ENCODE results near the gene VPS16.
"Not testable (repeated sequence)": the region's sequence is repeated elsewhere in the genome, so short reads cannot be mapped to it uniquely, and the experiment has no call there.

Gene VPS16

GRCh38 chr20:2869381-2869780 is 28.8 kb downstream of the VPS16 start:
- DNase-seq (ENCODE audit: low read depth, low spot score), result no peak

- DNase-seq (ENCODE audit: low read depth, low spot score), result no peak
Observed at GRCh38 chr20:2871111-2871465, 30.5 kb downstream of the VPS16 start.

GRCh38 chr20:2871661-2872458 is 31.3 kb downstream of the VPS16 start:
- DNase-seq (ENCODE audit: low read depth, low spot score), result no peak

DNA sequence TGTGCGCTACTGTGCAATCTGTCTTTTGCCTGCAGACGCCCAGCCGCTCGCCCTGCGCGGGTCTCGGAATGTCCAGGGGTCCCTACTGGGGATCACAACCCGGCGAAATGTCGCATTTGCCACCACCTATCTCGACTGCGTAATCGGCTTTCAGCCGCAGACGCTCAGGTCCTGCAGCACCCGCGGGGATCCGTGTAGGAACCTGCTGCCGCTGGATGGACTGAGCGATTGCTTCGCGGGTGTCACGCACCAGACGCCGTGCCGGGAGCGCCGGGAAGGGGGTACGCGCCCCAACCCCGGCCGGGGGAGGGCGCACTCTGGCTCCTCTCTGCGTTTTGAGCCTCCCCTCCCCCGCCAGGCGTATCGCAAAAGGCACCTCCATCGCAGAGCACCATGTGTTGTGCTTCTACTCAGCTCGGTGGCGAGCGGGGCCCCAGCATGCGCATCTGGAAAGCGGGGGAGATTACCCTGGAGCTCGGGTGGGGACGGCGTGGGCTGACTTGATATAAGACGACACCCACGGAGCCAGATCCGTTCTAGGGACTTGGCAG is 32.0 kb downstream of the VPS16 start:
- no peak for DNase-seq (ENCODE audit: low read depth, low spot score)

- DNase-seq (ENCODE audit: low read depth, low spot score), result peak; percentile 68
Observed at GRCh38 chr20:2873010-2873746, 32.6 kb downstream of the VPS16 start, which contains the start of gene PTPRA. TSS of gene PTPRA (plus strand) at chr20:2873481. CDS start at chr20:2964278, 90,797 bp downstream.

DNA sequence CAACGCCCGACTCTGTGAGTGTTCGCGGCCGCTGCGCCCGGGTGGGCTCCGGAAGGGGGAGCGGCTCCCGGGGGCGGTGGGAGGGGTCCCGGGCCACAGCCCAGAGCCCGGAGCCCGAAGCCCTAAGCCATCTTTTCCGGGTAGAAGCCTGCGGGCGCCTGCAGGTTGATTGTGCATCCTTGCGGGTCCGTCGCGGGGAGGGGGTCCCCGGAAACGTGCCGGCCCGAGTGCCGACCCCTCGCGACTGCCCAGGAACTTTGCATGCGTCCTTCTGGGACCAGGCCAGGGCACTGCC is 33.1 kb downstream of the VPS16 start:
- no peak for DNase-seq (ENCODE audit: low read depth, low spot score)

DNA sequence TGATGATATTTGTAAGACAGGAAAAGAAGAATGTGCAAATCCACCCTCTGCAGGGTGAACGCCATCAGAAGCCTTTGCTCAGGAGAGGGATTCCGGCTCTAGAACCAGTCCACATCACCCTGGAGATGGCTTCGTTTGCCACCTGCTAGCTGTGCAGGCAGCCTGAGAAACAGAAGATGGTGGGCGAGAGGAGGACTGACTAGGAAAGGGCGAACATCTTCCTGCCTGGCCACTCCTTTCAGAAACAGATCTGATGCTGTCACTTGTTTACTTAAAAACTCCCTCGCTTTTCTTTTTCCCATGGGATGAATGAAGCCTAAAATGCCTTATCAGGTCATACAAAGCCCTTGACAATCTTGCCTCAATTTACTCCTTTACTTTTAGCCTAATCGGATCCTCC is 33.9 kb downstream of the VPS16 start:
- DNase-seq (ENCODE audit: low read depth, low spot score), result no peak

GRCh38 chr20:2875690-2876203 is 35.2 kb downstream of the VPS16 start:
- no peak for DNase-seq (ENCODE audit: low read depth, low spot score)

DNA sequence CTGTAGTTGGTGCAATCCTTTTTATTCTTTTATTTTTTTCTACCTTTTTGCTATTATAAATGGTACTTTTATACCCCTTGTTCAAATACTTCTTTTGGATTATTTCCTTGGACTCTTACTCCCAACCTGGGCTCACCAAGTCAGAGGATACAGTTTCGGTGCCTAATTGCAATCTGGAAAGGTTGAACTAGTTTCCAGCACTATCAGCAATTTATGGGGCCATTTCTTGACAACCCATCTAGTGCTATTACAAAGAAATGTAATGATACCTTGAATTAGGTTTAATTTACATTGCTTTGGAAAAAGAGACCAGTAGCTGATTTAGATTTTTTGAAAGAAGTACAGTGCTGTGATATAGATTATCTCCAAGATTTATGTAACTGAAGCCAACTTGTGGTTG is 38.0 kb downstream of the VPS16 start:
- DNase-seq (ENCODE audit: low read depth, low spot score), result no peak

GRCh38 chr20:2879146-2879545 is 38.6 kb downstream of the VPS16 start:
- no peak for DNase-seq (ENCODE audit: low read depth, low spot score)

DNA sequence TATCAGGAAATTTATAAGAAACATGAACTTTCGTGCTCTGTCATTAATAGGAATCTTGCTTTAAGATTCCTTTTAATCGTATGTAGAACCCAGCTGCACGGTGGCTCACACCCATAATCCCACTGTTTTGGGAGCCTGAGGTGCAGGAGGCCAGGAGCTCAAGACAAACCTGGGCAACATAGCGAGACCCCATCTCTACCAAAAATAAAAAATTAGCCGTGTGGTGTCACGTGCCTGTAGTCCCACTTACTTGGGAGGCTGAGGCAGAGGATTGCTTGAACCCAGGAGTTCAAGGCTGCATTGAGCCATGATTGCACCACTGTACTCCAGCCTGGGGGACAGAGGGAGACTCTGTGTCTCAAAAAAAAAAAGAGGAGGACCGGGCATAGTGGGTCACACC is 40.1 kb downstream of the VPS16 start:
- DNase-seq (ENCODE audit: low read depth, low spot score), result no peak

GRCh38 chr20:2883726-2884637 is 43.4 kb downstream of the VPS16 start:
- no peak for DNase-seq (ENCODE audit: low read depth, low spot score)

DNA sequence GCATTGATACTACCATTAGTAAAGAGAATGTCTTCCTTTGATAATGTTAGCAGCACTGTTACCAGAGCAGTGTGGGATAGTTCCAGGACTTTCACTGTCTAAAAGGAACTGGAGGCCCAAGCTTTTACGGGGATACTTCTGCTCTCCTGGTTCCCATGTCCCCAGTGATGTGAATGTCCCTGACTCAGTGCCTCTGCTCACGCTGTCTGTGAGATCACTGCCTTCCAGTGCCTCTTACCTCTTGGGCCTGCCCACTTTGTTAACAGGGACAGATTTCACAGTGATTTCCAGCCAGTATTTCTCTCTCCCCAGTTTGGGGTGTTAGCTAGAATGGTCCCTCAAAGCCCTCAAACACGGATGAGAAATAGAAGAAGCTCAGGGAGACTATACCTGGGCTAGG is 47.2 kb downstream of the VPS16 start:
- no peak for DNase-seq (ENCODE audit: low read depth, low spot score)

DNA sequence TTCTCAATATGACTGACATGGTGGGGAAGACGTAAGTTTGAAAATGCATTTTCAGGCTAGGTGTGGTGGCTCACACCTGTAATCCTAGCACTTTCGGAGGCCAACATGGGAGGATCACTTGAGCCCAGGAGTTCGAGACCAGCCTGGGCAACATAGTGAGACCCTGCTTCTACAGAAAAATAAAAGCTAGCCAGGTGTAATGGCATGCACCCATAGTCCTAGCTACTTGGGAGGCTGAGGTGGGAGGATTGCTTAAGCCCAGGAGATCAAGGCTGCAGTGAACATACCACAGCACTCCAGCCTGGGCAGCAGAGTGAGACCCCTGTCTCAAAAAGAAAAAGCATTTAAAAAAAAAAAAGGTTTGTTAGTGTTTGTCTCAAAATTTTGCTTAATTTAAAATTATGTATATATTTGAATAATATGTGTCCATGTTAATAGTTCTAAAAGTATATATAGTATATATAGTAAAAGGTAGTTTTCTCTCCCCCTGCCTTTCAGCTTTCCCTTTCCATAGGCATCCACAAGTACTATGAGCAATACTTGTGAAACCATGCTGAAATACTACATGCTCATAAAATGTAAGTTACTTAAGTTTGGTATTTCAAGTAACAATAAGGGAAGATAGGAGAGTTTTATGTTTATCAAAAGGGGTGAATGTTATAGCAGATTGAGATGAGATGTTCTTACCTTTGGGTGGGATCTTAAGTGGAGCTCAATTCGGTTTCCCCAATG is 47.8 kb downstream of the VPS16 start:
- DNase-seq (ENCODE audit: low read depth, low spot score), result no peak

DNA sequence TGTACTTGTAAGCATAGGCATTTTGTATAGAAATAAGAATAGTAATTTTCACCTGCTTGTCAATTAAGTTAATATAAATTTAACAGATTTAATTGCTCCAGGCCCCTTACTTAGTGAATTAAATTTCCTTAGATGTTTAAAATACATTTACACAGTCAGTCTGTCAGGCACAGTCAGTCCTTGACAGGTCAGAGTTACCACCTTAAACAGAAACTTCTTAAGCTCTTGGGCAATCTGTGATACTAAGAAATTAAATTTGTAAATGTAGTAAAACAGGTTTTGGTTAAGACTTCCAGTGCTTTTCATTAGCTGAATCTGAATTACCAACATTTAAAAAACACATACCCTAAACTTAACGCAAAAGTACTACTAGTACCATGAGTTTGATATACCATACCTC is 48.7 kb downstream of the VPS16 start:
- DNase-seq (ENCODE audit: low read depth, low spot score), result no peak

- DNase-seq (ENCODE audit: low read depth, low spot score), result no peak
Observed at GRCh38 chr20:2889797-2890196, 49.3 kb downstream of the VPS16 start.

DNA sequence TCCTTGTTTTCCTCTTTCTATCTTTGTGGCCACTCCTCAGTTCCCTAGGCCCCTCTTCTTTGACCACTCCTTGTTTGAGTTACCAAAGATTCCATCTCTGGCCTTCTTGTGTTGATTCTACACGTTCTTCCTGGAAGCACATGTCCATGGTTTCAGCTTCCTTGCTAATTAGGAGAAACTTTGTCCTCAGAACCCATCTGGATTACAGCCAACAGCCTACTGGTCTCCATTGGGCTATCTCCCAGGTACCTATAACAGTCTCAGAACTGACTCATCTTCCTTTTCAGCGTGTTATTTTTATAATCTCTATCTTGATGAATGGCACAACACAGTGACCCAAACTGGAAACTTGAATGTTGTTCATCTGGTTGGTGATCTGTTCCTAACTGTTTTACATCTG is 50.2 kb downstream of the VPS16 start:
- no peak for DNase-seq (ENCODE audit: low read depth, low spot score)

GRCh38 chr20:2891343-2891742 is 50.8 kb downstream of the VPS16 start:
- no peak for DNase-seq (ENCODE audit: low read depth, low spot score)

- no peak for DNase-seq (ENCODE audit: low read depth, low spot score)
Observed at GRCh38 chr20:2892376-2892775, 51.8 kb downstream of the VPS16 start.

GRCh38 chr20:2894221-2894620 is 53.7 kb downstream of the VPS16 start:
- DNase-seq (ENCODE audit: low read depth, low spot score), result no peak

- not testable (repeated sequence) for DNase-seq (ENCODE audit: low read depth, low spot score)
Observed at GRCh38 chr20:2895154-2895553, 54.6 kb downstream of the VPS16 start.

Data from smooth muscle cell of the brain vasculature (primary cell).